HTR-8/SVneo (cell line): Measurements from ENCODE around the gene NACC2.
A peak's percentile ranks its signal among the peaks of the same experiment; 100 is the strongest.
"Not testable (repeated sequence)": the region's sequence is repeated elsewhere in the genome, so short reads cannot be mapped to it uniquely, and the experiment has no call there.

Source experiments
- DNase-seq: peaks from one replicate; pipeline ENCODE4 v3.0.0; 2011; ENCODE audit warnings: low spot score, mixed read lengths; ENCODE audit not compliant: insufficient read length
- FAIRE-seq: peaks from 2 replicates; lab custom pipeline; 2011; peaks lifted over from hg19 to GRCh38; lab: Jason Lieb, UNC

The NACC2 gene

GRCh38 chr9:136029556-136029955 is 65.5 kb downstream of the NACC2 start:
- no peak for FAIRE-seq

GRCh38 chr9:136028760-136029470 is 66.2 kb downstream of the NACC2 start:
- no peak for FAIRE-seq

More at GRCh38 chr9:136029556-136029955, 65.5 kb downstream of the NACC2 start:
- DNase-seq, result no peak

GRCh38 chr9:136026943-136027289 is 68.2 kb downstream of the NACC2 start:
- not testable (repeated sequence) for DNase-seq, FAIRE-seq

More at GRCh38 chr9:136028760-136029470, 66.2 kb downstream of the NACC2 start:
- no peak for DNase-seq

- FAIRE-seq (no peak), DNase-seq (no peak)
Observed at GRCh38 chr9:136026266-136026942, 68.7 kb downstream of the NACC2 start.

- FAIRE-seq (no peak), DNase-seq (no peak)
Observed at GRCh38 chr9:136025481-136025880, 69.6 kb downstream of the NACC2 start.

- DNase-seq, result no peak
- no peak for FAIRE-seq
Observed at GRCh38 chr9:136024696-136025316, 70.3 kb downstream of the NACC2 start.

GRCh38 chr9:136024286-136024685 is 70.8 kb downstream of the NACC2 start:
- peak; percentile 83 for FAIRE-seq
- DNase-seq, result no peak

- FAIRE-seq, result peak; percentile 26
Observed at GRCh38 chr9:136023410-136024225, 71.5 kb downstream of the NACC2 start.

GRCh38 chr9:136022731-136023409 is 72.2 kb downstream of the NACC2 start:
- FAIRE-seq, result no peak
- DNase-seq, result no peak

More at GRCh38 chr9:136023410-136024225, 71.5 kb downstream of the NACC2 start:
- no peak for DNase-seq

- FAIRE-seq (no peak), DNase-seq (no peak)
Observed at GRCh38 chr9:136021872-136022681, 73.0 kb downstream of the NACC2 start.

GRCh38 chr9:136021171-136021871 is 73.8 kb downstream of the NACC2 start:
- DNase-seq (no peak), FAIRE-seq (no peak)

GRCh38 chr9:136020671-136021070 is 74.4 kb downstream of the NACC2 start:
- no peak for FAIRE-seq
- no peak for DNase-seq

GRCh38 chr9:136020206-136020605 is 74.9 kb downstream of the NACC2 start:
- FAIRE-seq, result no peak
- no peak for DNase-seq

GRCh38 chr9:136019681-136020060 is 75.4 kb downstream of the NACC2 start:
- FAIRE-seq (no peak), DNase-seq (no peak)

GRCh38 chr9:136019041-136019680 is 75.9 kb downstream of the NACC2 start:
- DNase-seq, result no peak
- no peak for FAIRE-seq

- DNase-seq (no peak), FAIRE-seq (no peak)
Observed at GRCh38 chr9:136018257-136019031, 76.6 kb downstream of the NACC2 start.
